Measurements from ENCODE around the gene ARL2BP. TPM values are rescaled to one million over a fixed set of nuclear protein-coding genes. Genes with fewer than 3 reads are reported as not detected.
A peak's percentile ranks its signal among the peaks of the same experiment; 100 is the strongest.

ARL2BP gene
- total and polyA plus RNA-seq, 10 of the 15 experiments (the other 5 are each of a cell fraction or from before 2014, with no cell fraction given), result 12.5 to 56.6 (median 29.7) TPM

DNA sequence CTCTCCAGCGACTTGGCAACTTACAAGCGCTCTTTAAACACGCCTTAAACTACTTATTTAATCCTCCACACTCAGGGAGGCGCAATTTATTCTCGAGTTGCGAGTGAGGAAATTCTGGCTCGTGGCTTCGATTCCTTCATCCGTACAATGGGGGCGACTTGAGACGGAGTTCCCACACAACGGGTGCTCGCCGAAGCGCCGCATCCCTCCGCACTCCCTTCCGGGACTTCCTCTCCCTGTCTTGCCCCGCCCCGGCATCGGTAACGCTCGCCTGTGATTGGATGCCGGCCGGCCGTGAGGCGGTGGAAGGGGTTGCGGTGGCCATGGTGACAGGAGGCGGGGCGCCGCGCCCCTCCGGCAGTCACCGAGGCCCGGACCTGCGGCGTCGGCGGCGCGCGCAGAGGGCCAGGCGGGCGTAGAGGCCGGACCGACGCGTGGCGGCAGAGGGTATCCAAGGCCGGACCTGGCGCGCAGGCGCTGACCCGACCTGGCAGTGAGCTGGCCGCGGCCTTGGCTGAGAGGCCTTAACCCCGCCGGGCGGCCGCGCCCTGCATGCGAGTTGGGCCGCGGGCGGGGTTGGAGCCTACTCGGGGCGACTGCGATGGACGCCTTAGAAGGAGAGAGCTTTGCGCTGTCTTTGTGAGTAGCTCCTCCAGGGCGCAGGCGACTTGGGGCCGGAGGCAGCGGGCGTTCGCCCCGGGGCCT lies at the start of gene ARL2BP (continued):
- TF ChIP-seq, protein P1, sequence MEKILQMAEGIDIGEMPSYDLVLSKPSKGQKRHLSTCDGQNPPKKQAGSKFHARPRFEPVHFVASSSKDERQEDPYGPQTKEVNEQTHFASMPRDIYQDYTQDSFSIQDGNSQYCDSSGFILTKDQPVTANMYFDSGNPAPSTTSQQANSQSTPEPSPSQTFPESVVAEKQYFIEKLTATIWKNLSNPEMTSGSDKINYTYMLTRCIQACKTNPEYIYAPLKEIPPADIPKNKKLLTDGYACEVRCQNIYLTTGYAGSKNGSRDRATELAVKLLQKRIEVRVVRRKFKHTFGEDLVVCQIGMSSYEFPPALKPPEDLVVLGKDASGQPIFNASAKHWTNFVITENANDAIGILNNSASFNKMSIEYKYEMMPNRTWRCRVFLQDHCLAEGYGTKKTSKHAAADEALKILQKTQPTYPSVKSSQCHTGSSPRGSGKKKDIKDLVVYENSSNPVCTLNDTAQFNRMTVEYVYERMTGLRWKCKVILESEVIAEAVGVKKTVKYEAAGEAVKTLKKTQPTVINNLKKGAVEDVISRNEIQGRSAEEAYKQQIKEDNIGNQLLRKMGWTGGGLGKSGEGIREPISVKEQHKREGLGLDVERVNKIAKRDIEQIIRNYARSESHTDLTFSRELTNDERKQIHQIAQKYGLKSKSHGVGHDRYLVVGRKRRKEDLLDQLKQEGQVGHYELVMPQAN (conservative IDR thresholded peaks at IDR 0.05), result peak; percentile 84
- TF ChIP-seq SRF (IDR thresholded peaks at IDR 0.05; ENCODE audit: low read depth in 2 of 2, low read length in 2 of 2) (peak in 1 of 2 experiments; percentile 75; a peak in 2 of 4 replicates), STAT1 (conservative IDR thresholded peaks at IDR 0.05) (0 out of 2 replicates have a peak, but pooled peaks have one; percentile 58), SMARCA5 (IDR thresholded peaks at IDR 0.05) (peak; percentile 75; the same call in 1 of the 2 replicates), PAX8 (IDR thresholded peaks at IDR 0.05) (no peak), SMAD5 (IDR thresholded peaks at IDR 0.05; ENCODE audit: low read depth) (peak; percentile 85; the same call in 1 of the 2 replicates), BACH1 (IDR thresholded peaks at IDR 0.05; ENCODE audit: borderline replicate concordance) (peak; percentile 86), BCL11A (IDR thresholded peaks at IDR 0.05; ENCODE audit: low read depth, low read length) (no peak), MEF2A (IDR thresholded peaks at IDR 0.05; ENCODE audit: insufficient read depth, low read depth, low read length) (no peak), TCF12 (IDR thresholded peaks at IDR 0.05; ENCODE audit: low read depth, low read length) (no peak), POLR2A (IDR thresholded peaks at IDR 0.05; ENCODE audit: low read depth, low read length) (peak; percentile 95)
- TF ChIP-seq, protein P2, sequence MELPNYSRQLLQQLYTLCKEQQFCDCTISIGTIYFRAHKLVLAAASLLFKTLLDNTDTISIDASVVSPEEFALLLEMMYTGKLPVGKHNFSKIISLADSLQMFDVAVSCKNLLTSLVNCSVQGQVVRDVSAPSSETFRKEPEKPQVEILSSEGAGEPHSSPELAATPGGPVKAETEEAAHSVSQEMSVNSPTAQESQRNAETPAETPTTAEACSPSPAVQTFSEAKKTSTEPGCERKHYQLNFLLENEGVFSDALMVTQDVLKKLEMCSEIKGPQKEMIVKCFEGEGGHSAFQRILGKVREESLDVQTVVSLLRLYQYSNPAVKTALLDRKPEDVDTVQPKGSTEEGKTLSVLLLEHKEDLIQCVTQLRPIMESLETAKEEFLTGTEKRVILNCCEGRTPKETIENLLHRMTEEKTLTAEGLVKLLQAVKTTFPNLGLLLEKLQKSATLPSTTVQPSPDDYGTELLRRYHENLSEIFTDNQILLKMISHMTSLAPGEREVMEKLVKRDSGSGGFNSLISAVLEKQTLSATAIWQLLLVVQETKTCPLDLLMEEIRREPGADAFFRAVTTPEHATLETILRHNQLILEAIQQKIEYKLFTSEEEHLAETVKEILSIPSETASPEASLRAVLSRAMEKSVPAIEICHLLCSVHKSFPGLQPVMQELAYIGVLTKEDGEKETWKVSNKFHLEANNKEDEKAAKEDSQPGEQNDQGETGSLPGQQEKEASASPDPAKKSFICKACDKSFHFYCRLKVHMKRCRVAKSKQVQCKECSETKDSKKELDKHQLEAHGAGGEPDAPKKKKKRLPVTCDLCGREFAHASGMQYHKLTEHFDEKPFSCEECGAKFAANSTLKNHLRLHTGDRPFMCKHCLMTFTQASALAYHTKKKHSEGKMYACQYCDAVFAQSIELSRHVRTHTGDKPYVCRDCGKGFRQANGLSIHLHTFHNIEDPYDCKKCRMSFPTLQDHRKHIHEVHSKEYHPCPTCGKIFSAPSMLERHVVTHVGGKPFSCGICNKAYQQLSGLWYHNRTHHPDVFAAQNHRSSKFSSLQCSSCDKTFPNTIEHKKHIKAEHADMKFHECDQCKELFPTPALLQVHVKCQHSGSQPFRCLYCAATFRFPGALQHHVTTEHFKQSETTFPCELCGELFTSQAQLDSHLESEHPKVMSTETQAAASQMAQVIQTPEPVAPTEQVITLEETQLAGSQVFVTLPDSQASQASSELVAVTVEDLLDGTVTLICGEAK (IDR thresholded peaks at IDR 0.05; ENCODE audit: borderline replicate concordance), result peak; percentile 75
- TF ChIP-seq, protein P3, sequence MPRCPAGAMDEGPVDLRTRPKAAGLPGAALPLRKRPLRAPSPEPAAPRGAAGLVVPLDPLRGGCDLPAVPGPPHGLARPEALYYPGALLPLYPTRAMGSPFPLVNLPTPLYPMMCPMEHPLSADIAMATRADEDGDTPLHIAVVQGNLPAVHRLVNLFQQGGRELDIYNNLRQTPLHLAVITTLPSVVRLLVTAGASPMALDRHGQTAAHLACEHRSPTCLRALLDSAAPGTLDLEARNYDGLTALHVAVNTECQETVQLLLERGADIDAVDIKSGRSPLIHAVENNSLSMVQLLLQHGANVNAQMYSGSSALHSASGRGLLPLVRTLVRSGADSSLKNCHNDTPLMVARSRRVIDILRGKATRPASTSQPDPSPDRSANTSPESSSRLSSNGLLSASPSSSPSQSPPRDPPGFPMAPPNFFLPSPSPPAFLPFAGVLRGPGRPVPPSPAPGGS (IDR thresholded peaks at IDR 0.05; ENCODE audit: borderline replicate concordance, insufficient read depth, low read depth, low read length, poor library complexity, severe bottlenecking), result peak; percentile 50
- TF ChIP-seq, protein P4, sequence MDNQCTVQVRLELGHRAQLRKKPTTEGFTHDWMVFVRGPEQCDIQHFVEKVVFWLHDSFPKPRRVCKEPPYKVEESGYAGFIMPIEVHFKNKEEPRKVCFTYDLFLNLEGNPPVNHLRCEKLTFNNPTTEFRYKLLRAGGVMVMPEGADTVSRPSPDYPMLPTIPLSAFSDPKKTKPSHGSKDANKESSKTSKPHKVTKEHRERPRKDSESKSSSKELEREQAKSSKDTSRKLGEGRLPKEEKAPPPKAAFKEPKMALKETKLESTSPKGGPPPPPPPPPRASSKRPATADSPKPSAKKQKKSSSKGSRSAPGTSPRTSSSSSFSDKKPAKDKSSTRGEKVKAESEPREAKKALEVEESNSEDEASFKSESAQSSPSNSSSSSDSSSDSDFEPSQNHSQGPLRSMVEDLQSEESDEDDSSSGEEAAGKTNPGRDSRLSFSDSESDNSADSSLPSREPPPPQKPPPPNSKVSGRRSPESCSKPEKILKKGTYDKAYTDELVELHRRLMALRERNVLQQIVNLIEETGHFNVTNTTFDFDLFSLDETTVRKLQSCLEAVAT (IDR thresholded peaks at IDR 0.05), result peak; percentile 55; the same call in 1 of the 2 replicates
- TF ChIP-seq, protein P5, sequence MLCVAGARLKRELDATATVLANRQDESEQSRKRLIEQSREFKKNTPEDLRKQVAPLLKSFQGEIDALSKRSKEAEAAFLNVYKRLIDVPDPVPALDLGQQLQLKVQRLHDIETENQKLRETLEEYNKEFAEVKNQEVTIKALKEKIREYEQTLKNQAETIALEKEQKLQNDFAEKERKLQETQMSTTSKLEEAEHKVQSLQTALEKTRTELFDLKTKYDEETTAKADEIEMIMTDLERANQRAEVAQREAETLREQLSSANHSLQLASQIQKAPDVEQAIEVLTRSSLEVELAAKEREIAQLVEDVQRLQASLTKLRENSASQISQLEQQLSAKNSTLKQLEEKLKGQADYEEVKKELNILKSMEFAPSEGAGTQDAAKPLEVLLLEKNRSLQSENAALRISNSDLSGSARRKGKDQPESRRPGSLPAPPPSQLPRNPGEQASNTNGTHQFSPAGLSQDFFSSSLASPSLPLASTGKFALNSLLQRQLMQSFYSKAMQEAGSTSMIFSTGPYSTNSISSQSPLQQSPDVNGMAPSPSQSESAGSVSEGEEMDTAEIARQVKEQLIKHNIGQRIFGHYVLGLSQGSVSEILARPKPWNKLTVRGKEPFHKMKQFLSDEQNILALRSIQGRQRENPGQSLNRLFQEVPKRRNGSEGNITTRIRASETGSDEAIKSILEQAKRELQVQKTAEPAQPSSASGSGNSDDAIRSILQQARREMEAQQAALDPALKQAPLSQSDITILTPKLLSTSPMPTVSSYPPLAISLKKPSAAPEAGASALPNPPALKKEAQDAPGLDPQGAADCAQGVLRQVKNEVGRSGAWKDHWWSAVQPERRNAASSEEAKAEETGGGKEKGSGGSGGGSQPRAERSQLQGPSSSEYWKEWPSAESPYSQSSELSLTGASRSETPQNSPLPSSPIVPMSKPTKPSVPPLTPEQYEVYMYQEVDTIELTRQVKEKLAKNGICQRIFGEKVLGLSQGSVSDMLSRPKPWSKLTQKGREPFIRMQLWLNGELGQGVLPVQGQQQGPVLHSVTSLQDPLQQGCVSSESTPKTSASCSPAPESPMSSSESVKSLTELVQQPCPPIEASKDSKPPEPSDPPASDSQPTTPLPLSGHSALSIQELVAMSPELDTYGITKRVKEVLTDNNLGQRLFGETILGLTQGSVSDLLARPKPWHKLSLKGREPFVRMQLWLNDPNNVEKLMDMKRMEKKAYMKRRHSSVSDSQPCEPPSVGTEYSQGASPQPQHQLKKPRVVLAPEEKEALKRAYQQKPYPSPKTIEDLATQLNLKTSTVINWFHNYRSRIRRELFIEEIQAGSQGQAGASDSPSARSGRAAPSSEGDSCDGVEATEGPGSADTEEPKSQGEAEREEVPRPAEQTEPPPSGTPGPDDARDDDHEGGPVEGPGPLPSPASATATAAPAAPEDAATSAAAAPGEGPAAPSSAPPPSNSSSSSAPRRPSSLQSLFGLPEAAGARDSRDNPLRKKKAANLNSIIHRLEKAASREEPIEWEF (IDR thresholded peaks at IDR 0.05; ENCODE audit: insufficient replicate concordance, low read depth, low read length), result no peak
